GM19372 (cell line): ENCODE results near the gene MYOD1.

Experiments used
- ATAC-seq: cut with Tn5 transposase; IDR thresholded peaks from one replicate; pipeline ENCODE4 v1.9.1; 2021; ENCODE audit warnings: mild to moderate bottlenecking, low read depth, moderate library complexity; ENCODE audit not compliant: unreplicated experiment

MYOD1 gene

DNA sequence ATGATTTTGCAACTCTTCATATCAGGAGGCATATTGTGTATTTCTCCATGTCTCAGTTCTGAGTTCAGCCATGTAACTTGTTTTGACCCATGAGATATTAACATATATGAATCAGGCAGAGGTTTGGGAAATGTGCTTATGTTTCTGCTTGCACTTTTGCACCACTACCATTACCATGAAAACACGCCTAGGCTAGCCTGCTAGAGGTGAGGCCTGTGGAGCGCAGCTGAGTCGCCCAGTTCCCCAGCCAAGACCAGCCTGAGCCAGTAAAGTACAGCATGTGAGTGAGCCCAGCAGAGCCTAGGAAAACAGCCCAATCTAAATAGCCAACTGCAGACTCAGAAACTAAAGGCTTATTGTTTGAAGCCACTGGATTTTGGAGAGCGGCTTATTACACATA lies 18.4 kb upstream of the MYOD1 start:
- ATAC-seq, result no peak

DNA sequence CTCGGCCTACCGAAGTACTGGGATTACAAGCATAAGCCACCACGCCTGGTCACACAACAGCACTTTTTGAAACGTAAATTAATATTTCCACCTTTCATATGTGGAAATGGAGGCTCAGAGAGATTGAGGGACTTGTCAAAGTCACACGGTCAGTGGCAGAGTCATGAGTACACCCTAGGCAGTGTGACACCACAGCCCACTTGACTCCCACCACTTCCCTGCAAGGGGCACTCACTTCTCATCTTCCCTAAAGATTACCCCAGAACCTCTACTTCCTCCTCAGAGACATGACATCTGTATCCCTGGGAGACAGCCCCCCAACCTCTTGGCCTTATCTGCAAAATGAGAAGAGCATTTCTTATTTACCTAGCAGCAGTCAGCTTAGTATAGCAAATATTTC lies 16.5 kb upstream of the MYOD1 start:
- no peak for ATAC-seq

DNA sequence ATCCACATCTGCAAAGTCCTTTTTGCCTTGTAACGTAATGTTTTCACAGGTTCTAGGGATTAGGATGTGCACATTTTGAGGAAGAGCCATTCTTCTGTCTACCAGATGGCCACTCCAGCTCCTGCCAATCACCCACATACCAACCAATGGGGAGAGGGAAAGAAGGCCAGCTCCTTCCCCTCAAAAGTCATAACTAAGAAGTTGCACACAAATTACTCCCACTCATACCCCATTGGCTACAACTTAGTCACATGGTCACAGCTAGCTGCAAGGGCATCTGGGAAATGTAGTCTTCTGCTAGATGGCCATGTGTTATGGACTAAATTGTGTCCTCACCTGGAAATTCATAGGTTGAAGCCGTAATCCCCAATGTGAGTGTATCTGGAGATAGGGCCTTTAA lies 15.4 kb upstream of the MYOD1 start:
- ATAC-seq, result no peak

DNA sequence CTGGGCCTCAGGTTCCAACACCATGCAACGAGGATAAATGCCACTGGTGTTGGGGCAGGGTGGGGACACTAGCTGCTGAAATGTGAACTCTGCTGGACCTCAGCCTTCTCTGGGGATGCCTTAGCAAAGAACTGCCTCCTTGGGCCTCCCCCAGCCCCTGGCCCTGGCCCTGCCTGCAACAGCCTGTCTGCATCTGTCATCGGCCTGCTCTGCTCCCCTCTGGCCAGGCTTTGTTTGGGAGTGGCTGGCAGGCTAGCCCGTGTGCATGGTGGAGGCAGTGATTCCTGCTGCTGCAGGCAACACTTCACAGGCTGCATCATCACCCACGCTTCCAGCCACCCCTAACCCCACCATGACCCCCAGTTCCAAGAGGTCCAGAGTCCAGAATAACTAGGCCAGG lies 11.5 kb upstream of the MYOD1 start:
- no peak for ATAC-seq

DNA sequence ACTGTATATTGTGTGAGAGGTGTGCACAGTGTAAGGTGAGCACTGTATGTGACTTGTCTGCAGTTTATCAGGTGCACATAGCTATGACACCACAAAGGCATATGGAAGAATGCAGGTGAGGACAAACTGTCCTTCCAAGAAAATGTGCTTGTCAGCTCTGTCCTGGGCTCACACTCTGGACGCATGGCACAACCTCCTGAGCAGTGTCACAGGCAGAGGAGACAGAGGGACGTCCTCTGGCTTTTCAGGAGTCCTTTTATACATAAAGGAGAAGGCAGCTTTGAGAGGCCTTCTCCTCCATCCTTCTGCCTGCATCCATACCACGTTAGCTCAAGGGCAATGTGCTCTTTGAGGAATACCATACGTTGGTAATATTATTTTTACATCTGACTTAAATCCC lies 7.5 kb upstream of the MYOD1 start:
- ATAC-seq, result no peak

DNA sequence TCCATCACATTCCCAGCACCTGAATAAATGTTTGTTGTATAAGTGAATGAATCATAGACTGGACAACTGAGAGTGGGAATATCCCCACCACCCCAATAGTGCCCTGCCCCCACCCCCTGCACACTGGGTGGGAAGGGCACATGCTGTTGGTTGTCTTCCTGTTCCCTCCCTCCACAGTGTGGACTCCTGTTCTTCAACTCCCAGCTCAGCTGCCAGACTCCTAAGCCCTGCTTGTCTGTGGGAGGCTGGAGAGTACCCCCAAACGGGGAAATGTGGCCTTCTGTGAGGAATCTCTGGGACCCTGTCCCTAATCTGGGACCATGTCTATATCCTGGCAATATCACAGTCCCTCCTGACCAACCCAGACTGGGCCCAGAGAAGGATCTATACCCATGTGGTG lies 5.5 kb upstream of the MYOD1 start:
- no peak for ATAC-seq

DNA sequence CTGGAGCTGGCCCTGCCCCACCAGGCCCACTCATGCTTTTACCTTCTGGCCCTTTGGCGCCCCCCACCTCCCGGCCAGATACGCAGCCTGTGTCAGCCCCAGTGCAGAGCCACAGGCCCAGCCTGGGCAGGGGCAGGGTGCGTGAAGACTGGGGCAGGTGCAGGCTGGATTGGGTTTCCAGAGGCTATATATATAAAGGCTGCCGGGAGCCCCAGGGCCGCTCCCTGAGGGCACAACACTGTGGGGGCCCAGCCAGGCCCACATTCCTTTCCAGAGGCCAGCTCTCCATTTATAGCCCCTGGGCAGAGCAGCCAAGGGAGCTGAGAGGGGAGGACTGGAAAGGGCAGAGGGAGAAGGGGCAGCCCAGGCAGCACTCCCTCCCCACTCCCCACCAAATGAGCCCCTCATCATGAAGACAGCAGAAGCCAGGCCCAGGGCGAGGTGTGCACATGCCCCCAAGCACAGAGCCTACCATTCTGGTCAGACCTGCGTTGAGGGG lies 5.0 kb upstream of the MYOD1 start:
- no peak for ATAC-seq

DNA sequence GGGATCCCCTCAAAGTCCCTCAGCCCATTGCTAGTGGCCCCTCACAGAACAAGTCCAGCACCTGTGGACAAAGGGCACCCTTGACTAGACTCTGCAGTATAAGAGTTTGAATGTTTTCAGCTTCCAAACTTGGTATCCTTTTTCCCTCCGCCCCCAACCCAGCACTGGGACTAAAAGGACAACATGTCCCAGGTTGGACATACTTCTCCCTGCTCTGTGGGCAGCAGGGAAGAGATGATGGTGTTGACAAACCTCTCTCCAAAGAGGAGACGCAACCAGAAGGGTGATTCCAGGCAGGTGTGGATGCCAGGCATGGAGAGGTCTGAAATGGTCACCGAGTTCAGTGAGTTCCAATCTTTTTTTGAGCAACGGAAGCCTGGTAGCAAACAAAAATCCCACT lies 4.5 kb upstream of the MYOD1 start:
- ATAC-seq, result no peak

DNA sequence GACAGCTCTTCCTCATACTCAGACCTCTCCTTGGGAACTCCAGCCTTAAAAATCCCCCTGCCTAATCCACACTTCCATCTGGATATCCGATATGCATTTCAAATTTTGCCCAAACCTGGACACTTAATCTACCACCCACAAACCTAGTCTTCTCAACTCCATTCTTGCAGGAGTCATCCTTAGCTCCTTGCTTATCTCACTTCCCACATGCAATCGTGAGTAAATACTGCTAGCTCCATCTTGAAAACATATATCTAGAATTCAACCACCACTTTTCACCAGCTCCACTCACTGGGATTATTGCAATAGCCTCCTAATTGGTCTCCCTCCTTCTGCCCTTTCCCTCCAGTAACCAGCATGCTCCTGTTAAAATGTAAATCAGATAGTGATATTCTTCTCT lies 2.6 kb upstream of the MYOD1 start:
- ATAC-seq, result no peak

DNA sequence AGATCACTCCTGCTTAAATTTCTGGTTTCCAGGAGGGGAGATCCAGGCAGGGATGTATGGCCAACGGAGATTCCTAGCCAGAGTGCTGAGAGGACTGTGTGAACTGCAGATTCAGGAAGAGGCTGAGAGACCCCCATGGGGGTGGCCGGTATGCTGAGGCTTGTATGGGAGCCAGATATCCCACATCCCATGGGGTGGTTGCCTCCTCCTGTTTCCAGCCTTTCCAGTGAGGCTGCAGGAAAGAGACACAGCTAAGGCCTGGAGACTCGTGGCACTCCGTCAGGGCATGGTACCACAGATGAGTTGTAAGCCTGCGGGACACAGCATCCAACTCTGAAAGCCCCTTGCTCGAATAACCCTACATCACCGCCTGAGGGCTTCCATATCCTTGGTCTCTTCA lies 1.4 kb upstream of the MYOD1 start:
- ATAC-seq, result no peak

DNA sequence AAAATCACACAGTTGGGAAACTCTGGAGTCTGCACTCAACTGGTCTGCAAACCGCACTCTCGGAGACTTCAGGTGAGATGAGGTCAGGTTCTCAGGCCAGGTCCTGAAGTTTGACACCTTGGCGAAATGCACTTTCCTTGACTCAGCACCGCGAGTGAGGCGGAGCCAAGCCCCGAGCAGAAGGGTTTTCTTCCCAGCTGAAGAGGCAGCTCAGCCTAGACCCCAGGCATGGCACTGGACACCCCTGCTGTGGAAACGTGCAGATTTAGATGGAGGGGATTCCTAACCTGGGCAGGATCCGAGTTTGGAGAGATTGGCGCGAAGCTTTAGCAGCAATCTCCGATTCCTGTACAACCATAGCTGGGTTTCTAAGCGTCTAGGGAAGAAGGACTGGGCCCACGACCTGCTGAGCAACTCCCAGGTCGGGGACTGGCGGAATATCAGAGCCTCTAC lies 835 bp upstream of the MYOD1 start:
- no peak for ATAC-seq

DNA sequence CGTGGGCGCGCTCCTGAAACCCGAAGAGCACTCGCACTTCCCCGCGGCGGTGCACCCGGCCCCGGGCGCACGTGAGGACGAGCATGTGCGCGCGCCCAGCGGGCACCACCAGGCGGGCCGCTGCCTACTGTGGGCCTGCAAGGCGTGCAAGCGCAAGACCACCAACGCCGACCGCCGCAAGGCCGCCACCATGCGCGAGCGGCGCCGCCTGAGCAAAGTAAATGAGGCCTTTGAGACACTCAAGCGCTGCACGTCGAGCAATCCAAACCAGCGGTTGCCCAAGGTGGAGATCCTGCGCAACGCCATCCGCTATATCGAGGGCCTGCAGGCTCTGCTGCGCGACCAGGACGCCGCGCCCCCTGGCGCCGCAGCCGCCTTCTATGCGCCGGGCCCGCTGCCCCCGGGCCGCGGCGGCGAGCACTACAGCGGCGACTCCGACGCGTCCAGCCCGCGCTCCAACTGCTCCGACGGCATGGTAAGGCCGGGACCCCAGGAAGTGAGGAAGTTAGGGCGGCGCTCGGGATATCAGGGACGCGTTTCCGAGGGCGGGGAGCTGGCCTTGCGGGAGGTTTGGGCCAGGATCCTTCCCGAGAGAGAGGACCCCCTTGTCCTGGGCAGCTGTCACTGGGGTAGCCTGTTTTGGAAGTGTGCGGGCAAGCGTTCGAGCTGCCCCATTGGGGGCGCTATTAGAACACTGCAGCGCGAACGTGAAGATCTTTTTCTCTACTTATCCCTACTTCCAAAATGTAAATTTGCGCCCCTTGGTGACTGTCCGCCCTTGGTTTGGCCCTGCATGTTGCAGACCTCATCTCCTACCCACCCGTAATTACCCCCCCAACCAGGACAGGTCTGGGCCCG lies 796 bp downstream of the MYOD1 start:
- ATAC-seq, result no peak

DNA sequence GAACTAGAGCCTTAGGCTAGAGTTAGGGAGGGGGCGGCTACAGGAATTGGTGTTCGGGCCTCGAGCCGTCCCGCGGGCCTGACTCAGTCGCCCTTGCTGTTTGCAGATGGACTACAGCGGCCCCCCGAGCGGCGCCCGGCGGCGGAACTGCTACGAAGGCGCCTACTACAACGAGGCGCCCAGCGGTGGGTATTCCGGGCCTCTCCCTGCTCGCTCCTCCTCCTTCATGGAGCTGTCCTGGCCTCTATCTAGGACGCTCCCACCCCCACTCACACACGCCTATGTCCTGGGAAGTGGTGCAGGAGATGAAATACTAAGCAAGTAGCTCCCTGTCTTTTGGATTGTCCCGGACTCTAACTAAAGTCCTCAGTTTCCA lies 1.4 kb downstream of the MYOD1 start:
- no peak for ATAC-seq

DNA sequence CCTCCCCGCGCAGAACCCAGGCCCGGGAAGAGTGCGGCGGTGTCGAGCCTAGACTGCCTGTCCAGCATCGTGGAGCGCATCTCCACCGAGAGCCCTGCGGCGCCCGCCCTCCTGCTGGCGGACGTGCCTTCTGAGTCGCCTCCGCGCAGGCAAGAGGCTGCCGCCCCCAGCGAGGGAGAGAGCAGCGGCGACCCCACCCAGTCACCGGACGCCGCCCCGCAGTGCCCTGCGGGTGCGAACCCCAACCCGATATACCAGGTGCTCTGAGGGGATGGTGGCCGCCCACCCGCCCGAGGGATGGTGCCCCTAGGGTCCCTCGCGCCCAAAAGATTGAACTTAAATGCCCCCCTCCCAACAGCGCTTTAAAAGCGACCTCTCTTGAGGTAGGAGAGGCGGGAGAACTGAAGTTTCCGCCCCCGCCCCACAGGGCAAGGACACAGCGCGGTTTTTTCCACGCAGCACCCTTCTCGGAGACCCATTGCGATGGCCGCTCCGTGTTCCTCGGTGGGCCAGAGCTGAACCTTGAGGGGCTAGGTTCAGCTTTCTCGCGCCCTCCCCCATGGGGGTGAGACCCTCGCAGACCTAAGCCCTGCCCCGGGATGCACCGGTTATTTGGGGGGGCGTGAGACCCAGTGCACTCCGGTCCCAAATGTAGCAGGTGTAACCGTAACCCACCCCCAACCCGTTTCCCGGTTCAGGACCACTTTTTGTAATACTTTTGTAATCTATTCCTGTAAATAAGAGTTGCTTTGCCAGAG lies 2.0 kb downstream of the MYOD1 start:
- ATAC-seq, result no peak

DNA sequence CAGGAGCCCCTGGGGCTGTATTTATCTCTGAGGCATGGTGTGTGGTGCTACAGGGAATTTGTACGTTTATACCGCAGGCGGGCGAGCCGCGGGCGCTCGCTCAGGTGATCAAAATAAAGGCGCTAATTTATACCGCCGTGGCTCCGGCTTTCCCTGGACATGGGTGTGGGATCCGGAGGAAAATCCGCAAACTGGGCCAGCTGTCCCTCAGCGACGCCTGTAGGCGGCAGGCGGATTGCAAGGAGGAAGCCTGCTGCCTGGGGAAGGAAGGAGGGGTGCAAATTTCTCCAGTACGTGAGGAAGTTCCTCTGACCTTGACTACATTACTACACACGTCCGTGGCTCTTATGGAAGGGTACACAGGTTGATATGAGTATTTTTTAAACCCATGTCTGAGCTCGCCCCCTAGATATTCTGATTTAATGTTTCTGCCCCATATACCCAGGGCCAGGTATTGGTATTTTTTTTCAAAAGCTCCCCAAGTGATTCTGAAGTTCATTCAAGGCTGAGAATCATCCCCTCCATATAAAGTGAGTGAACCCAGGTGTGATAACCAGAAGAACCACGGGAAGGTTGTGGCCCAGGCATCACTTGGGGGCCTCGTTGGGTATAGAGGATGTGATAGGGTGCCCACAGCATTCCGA lies 2.8 kb downstream of the MYOD1 start:
- no peak for ATAC-seq

DNA sequence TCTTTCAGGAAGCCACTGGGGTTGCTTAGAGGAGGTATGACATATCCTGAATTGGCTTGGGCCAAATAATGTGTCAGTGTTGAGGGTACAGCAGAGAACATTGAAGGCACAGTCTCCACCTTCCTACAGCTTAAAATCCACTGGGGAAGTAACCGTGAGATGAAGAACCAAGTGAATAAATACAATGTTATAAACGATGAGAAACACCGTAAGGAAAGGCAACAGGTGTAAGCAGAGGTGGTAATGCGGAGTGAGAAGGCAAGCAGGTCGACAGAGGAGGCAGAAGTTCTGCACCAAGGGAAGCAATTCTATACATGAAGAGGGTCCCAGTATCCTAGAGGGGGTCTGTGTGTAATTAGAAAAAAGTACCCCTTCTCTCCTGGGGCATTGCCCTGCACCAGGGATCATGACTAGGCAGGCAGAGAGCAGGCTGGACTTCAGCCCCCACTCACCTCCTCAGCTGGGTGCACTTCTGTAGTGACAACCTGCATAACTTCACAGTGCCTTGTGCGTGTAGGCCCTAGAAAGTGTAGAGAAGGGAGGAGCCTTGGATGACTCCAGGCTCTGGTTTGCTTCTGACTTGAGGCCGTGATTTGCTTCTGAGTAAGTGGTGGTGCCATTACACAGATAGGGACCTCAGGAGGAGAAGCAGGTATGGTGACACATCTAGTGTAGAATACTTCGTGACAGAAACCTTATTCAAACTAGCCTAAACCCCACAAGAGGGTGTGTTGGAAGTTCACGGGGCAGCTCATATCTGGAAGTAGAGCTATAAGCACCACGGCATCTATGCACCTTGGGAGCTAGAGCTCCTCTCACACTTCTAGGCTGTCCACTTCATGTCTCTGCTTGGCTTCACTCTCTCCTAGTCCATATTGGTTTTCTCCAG lies 4.9 kb downstream of the MYOD1 start:
- ATAC-seq, result no peak

DNA sequence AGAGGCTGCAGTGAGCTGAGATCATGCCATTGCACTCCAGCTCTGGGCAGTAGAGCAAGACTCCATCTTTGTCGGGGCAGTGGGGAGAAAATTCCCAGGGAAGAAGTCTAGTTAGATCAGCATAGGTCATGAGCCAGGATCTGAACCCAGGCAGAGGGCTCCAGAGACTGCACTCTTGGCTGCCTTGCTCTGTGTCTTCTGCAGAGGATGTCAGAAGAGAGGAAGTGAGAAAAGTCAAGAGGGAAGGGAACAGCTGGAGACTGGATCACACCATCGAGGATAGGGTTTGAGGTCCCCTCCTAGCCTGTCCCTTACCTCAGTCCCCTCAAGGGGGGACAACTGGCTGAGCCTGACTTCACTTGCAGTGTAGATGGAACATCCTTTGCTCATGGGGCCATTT lies 5.8 kb downstream of the MYOD1 start:
- no peak for ATAC-seq

DNA sequence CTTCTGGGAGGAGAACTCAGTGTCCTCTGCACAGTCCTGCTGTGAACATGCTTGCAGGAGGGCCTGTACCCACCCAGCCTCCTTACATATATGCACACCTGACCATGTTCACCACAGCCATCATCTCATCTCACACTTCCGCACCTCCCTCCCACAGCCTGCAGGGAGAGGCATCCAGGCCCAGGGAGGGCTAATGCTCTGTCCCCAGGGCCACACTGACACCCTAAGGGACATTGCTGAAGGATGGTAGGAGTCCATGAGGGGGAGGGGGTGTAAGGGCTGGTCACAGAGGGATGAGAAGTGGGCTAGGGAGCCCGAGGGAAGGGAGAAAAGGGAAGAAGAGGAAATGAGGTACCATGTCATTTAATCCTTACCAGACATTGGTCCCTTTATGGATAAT lies 10.8 kb downstream of the MYOD1 start:
- no peak for ATAC-seq

DNA sequence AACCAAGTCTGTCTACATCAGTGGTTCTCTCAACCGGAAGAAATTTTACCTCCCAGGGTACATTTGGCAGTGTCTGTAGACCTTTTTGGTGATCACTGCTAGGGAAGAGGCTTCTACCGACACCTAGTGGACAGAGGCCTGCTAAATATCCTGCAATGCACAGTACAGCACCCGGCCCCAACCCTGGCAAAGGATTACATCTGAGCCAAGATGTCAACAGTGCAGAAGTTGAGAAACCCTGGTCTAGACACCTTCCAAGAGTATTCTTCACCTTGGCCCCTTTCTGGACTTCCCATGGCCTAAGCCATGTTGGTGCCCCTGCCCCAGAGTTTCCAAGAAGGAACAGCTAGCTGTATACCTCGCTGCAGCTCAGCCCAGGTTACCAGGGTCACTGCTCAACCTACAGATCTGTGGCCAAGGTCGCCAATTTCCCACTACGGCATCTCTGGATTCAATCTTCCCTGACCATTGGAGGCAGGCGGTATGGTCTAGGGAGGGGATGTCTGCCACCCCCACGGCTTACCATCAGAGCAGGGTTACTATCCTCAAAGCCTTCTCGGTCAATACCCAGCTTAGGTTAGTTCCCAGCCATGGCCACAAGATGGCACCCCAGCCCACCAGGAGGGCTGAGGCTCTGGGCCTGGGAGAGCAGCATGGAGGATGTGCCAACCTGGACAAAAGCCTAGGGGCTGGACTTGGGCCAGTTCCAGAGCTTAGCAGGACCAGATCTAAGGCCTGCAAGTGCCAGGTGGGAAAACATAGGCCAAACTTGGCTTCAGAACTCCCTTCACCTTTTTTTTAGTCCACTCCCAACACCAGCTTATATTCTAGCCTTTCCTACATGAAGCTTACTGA lies 11.5 kb downstream of the MYOD1 start:
- peak; percentile 66 for ATAC-seq
